ENCODE measurements around the gene LYPD6.
"Not testable (repeated sequence)": the region's sequence is repeated elsewhere in the genome, so short reads cannot be mapped to it uniquely, and the experiment has no call there.

Gene LYPD6

GRCh38 chr2:149451417-149452165, 121.2 kb downstream of the LYPD6 start:
- FAIRE-seq (no peak), DNase-seq (ENCODE audit: low spot score) (no peak)

- FAIRE-seq, result no peak
Measured at GRCh38 chr2:149456285-149456684, 125.9 kb downstream of the LYPD6 start.

GRCh38 chr2:149458502-149458901, 128.1 kb downstream of the LYPD6 start:
- FAIRE-seq (no peak), DNase-seq (ENCODE audit: low spot score) (no peak)

More at GRCh38 chr2:149456285-149456684, 125.9 kb downstream of the LYPD6 start:
- no peak for DNase-seq (ENCODE audit: low spot score)

GRCh38 chr2:149463328-149464002, 133.1 kb downstream of the LYPD6 start:
- DNase-seq (ENCODE audit: low spot score), result no peak
- no peak for FAIRE-seq

- DNase-seq (ENCODE audit: low spot score) (no peak), FAIRE-seq (no peak)
Measured at GRCh38 chr2:149464396-149464795, 134.0 kb downstream of the LYPD6 start.

GRCh38 chr2:149465873-149466272, 135.5 kb downstream of the LYPD6 start:
- DNase-seq (ENCODE audit: low spot score), result no peak
- no peak for FAIRE-seq

- FAIRE-seq (no peak), DNase-seq (ENCODE audit: low spot score) (no peak)
Measured at GRCh38 chr2:149466635-149467034, 136.2 kb downstream of the LYPD6 start.

- FAIRE-seq, result no peak
- no peak for DNase-seq (ENCODE audit: low spot score)
Measured at GRCh38 chr2:149467436-149467835, 137.0 kb downstream of the LYPD6 start.

GRCh38 chr2:149468636-149469035, 138.2 kb downstream of the LYPD6 start:
- no peak for FAIRE-seq
- DNase-seq (ENCODE audit: low spot score), result no peak

GRCh38 chr2:149470046-149470445, 139.7 kb downstream of the LYPD6 start:
- FAIRE-seq (no peak), DNase-seq (ENCODE audit: low spot score) (no peak)

- FAIRE-seq (no peak), DNase-seq (ENCODE audit: low spot score) (no peak)
Measured at GRCh38 chr2:149472413-149472812, 142.0 kb downstream of the LYPD6 start.

- no peak for FAIRE-seq
- no peak for DNase-seq (ENCODE audit: low spot score)
Measured at GRCh38 chr2:149473068-149473467, 142.7 kb downstream of the LYPD6 start.

- FAIRE-seq (no peak), DNase-seq (ENCODE audit: low spot score) (no peak)
Measured at GRCh38 chr2:149473521-149473920, 143.1 kb downstream of the LYPD6 start.

GRCh38 chr2:149483004-149483605, 152.7 kb downstream of the LYPD6 start:
- FAIRE-seq (no peak), DNase-seq (ENCODE audit: low spot score) (no peak)

- DNase-seq (ENCODE audit: low spot score), result no peak
- FAIRE-seq, result no peak
Measured at GRCh38 chr2:149486664-149487063, 156.3 kb downstream of the LYPD6 start.

GRCh38 chr2:149487189-149487588, 156.8 kb downstream of the LYPD6 start:
- no peak for DNase-seq (ENCODE audit: low spot score)
- no peak for FAIRE-seq

- DNase-seq (ENCODE audit: low spot score) (no peak), FAIRE-seq (no peak)
Measured at GRCh38 chr2:149488706-149489440, 158.5 kb downstream of the LYPD6 start.

GRCh38 chr2:149489452-149489851, 159.1 kb downstream of the LYPD6 start:
- FAIRE-seq (no peak), DNase-seq (ENCODE audit: low spot score) (no peak)

- FAIRE-seq, result no peak
- DNase-seq (ENCODE audit: low spot score), result no peak
Measured at GRCh38 chr2:149490296-149490695, 159.9 kb downstream of the LYPD6 start.

- DNase-seq (ENCODE audit: low spot score) (no peak), FAIRE-seq (no peak)
Measured at GRCh38 chr2:149492923-149493322, 162.5 kb downstream of the LYPD6 start.

GRCh38 chr2:149499204-149499603, 168.8 kb downstream of the LYPD6 start:
- DNase-seq (ENCODE audit: low spot score); FAIRE-seq: not testable (repeated sequence)

- FAIRE-seq, result not testable (repeated sequence)
Measured at GRCh38 chr2:149506808-149507207, 176.4 kb downstream of the LYPD6 start.

More at GRCh38 chr2:149506808-149507207, 176.4 kb downstream of the LYPD6 start:
- DNase-seq (ENCODE audit: low spot score), result not testable (repeated sequence)

Measured in RCC 7860 (cell line).